ENCODE results near the gene WNT9B. TPM values are rescaled to one million over a fixed set of nuclear protein-coding genes. Genes with fewer than 3 reads are reported as not detected.

The WNT9B gene
- total and polyA plus RNA-seq, 2 of the 13 experiments (the other 11 are each of a cell fraction or from before 2014, with no cell fraction given): not detected

GRCh38 chr17:46931596-46931995, 80.2 kb downstream of the WNT9B start:
- peaks cover 28% of the 10 kb centered on the region for H3K4me1 ChIP-seq (ENCODE audit: insufficient read depth, low read length)
- no peak overlapping the region for H3K4me2 ChIP-seq (ENCODE audit: low read depth, low read length)
- no peak overlapping the region for H3K9ac ChIP-seq (ENCODE audit: insufficient read depth, low read depth, low read length)
- ATAC-seq: no peak
- TF ChIP-seq PHF5A (CRISPR knock-in tag; IDR thresholded peaks at IDR 0.05; ENCODE audit: low read depth, unreplicated experiment) (no peak), ZNF143 (CRISPR knock-in tag; IDR thresholded peaks at IDR 0.05) (no peak), TBX3 (IDR thresholded peaks at IDR 0.05; ENCODE audit: borderline replicate concordance) (no peak), ATM (IDR thresholded peaks at IDR 0.05; ENCODE audit: borderline replicate concordance) (no peak), GMEB2 (CRISPR knock-in tag; IDR thresholded peaks at IDR 0.05; ENCODE audit: low read depth) (no peak), ZBTB3 (CRISPR knock-in tag; IDR thresholded peaks at IDR 0.05; ENCODE audit: borderline replicate concordance, low read depth) (no peak), ZNF160 (CRISPR knock-in tag; IDR thresholded peaks at IDR 0.05) (no peak), POLR2A (IDR thresholded peaks at IDR 0.05; ENCODE audit: insufficient read depth in 1 of 2, low read depth in 2 of 2, low read length in 2 of 2) (no peak), YEATS4 (CRISPR knock-in tag; IDR thresholded peaks at IDR 0.05; ENCODE audit: borderline replicate concordance) (no peak), CTCF (CRISPR knock-in tag; IDR thresholded peaks at IDR 0.05) (no peak)
- TF ChIP-seq, protein P1, sequence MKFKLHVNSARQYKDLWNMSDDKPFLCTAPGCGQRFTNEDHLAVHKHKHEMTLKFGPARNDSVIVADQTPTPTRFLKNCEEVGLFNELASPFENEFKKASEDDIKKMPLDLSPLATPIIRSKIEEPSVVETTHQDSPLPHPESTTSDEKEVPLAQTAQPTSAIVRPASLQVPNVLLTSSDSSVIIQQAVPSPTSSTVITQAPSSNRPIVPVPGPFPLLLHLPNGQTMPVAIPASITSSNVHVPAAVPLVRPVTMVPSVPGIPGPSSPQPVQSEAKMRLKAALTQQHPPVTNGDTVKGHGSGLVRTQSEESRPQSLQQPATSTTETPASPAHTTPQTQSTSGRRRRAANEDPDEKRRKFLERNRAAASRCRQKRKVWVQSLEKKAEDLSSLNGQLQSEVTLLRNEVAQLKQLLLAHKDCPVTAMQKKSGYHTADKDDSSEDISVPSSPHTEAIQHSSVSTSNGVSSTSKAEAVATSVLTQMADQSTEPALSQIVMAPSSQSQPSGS (CRISPR knock-in tag; IDR thresholded peaks at IDR 0.05): no peak
- TF ChIP-seq, protein P2, sequence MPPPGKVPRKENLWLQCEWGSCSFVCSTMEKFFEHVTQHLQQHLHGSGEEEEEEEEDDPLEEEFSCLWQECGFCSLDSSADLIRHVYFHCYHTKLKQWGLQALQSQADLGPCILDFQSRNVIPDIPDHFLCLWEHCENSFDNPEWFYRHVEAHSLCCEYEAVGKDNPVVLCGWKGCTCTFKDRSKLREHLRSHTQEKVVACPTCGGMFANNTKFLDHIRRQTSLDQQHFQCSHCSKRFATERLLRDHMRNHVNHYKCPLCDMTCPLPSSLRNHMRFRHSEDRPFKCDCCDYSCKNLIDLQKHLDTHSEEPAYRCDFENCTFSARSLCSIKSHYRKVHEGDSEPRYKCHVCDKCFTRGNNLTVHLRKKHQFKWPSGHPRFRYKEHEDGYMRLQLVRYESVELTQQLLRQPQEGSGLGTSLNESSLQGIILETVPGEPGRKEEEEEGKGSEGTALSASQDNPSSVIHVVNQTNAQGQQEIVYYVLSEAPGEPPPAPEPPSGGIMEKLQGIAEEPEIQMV (CRISPR knock-in tag; IDR thresholded peaks at IDR 0.05; ENCODE audit: low read depth): no peak
- H3K79me2 ChIP-seq (ENCODE audit: insufficient read depth, low read length): peaks cover 32% of the 10 kb centered on the region
- H3K9me3 ChIP-seq (ENCODE audit: low read length): no peaks in the 10 kb centered on the region
- no peak for DNase-seq (ENCODE audit: low spot score)
- BruUV-seq (replicated peaks): no TSS peak
- WGBS (ENCODE audit: low lambda C conversion rate): 93% methylated on average over 4 of the region's 4 CpGs
- no peak overlapping the region for H3K4me3 ChIP-seq (replicated peaks in 1 of 3; ENCODE audit: insufficient read depth in 1 of 3, low read depth in 2 of 3, low read length in 3 of 3)
- peaks cover 52 to 77% of the 10 kb centered on the region in 2 experiments for H3K36me3 ChIP-seq (replicated peaks in 1 of 2; ENCODE audit: control insufficient read depth in 1 of 2, insufficient read depth in 2 of 2, low read length in 2 of 2)
- in situ Hi-C loops (cut with HindIII; ENCODE audit: extremely low pct_ligation_motif_present, low pct_unique_long_range_greater_than_20kb): loop anchor here (10.0 kb wide), 1 partner anchor 57 kb away; no protein-coding TSS in a partner anchor
- intact Hi-C loops (cut with micrococcal nuclease; ENCODE audit: unreplicated experiment): no loop called here
- ChIA-PET POLR2A (no interaction called here), CTCF (ENCODE audit: low intra/inter-chr PET ratio, low total read pairs) (no interaction called here)
- H3K27ac ChIP-seq (ENCODE audit: extremely low read length, insufficient read depth, low read length): no peak overlapping the region
- H4K20me1 ChIP-seq (ENCODE audit: insufficient read depth, low read length): peaks cover 26% of the 10 kb centered on the region
- no peak for FAIRE-seq
- H3K27me3 ChIP-seq (ENCODE audit: control insufficient read depth in 1 of 2, insufficient read depth in 2 of 2, low read length in 2 of 2): no peaks in the 10 kb centered on the region; a peak in 1 of 5 replicates
- no peak overlapping the region for H2AFZ ChIP-seq (ENCODE audit: low read length)
